Stimulated activated CD8-positive, alpha-beta memory T cell treated with anti-CD3 and anti-CD28 coated beads, Interleukin-15, amount 100 ng/mL, for 4 hours (primary cell): ENCODE results near the gene KLF2.
"Not testable (repeated sequence)": the region's sequence is repeated elsewhere in the genome, so short reads cannot be mapped to it uniquely, and the experiment has no call there.

Source experiments
- DNase-seq, 2 donors: peaks; one replicate each; pipeline ENCODE4 v3.0.0-alpha.2; 2020; ENCODE audit warnings: low read depth in 2 of 2

The KLF2 gene

GRCh38 chr19:16324384-16325160, at the start of gene KLF2:
TSS of gene KLF2 (plus strand) at chr19:16324826. CDS start at chr19:16324924, 98 bp downstream.
- peak; percentile 76 to 83 for DNase-seq

DNA sequence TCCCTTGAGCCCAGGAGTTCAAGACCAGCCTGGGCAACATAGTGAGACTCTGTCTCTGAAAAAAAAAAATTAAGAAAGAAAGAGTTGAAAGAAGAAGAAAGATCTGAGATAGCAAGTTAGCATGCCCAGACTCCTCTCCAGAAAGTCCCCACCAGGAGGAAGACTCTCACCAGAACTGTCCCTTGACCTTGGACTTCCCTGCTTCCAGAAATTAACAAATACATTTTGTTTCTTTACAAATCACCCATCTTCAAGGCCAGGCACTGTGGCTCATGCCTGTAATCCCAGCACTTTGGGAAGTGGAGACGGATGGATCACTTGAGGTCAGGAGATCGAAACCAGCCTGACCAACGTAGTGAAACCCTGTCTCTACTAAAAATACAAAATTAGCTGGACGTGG, 44.3 kb upstream of the KLF2 start:
- no peak for DNase-seq

GRCh38 chr19:16281743-16282142, 42.9 kb upstream of the KLF2 start:
- DNase-seq, result no peak

DNA sequence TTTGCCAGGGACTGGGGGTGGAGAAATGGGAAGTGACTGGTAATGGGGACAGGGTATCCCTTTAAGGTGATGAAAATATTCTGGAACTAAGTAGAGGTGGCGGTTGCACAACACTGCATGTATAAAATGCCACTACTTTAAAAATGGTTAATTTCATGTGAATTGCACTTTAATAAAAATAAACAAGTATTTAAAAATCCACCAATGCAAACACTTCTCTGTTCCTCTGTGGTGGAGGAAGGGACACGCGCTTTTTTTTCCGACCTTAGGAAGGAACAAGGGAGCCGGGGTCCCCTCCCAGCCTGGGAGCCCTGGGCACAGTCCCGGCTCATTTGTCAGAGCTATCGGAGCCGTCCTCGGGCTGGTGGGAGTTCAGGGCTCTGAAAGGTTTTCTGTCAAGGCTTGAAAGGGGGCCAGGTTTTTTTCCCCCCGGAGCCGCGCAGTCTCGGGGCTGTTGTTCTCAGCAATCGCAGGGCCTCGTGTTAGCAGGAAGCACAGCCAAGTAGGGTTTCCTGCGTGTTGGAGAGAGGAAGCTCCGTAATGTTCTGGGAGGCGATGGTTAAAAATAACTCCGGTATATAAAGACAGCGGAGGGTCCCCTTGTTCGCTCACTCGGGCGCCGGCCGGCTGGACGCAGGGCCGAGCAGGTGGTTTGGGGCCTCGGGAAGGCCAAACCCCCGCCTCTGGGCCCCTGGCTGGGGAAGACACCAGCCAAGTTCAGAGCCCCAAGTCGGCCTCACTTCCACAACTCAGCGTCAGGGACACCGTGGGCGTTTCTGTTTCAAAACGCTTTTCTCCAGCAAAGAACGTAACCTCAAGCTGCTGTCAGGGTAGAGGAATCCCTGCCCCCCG, 41.2 kb upstream of the KLF2 start:
- peak; percentile 38 to 50 for DNase-seq

DNA sequence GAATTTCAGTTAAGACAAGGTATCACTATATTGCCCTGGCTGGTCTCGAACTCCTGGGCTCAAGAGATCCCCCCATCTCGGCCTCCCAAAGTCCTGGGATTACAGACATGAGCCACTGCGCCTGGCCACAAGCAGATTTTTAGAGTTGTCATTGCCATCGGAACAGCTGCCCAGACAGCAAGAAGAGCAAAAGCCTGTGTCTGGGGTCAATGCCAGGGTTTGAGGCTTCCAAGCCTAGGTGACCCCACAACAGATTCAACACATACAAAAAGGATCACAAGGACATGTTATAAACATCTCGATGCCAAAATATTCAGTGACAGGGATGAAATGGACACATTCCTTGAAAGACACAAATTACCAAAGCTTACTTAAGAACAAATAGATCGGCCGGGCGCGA, 40.1 kb upstream of the KLF2 start:
- DNase-seq, result no peak

- DNase-seq, result not testable (repeated sequence)
Measured at GRCh38 chr19:16285079-16285478, 39.5 kb upstream of the KLF2 start.

- no peak for DNase-seq
Measured at GRCh38 chr19:16285769-16286498, 38.7 kb upstream of the KLF2 start.

GRCh38 chr19:16288544-16288943, 36.1 kb upstream of the KLF2 start:
- DNase-seq, result no peak

- no peak for DNase-seq
Measured at GRCh38 chr19:16289594-16289993, 35.0 kb upstream of the KLF2 start.

- DNase-seq, result no peak
Measured at GRCh38 chr19:16290692-16291091, 33.9 kb upstream of the KLF2 start.

GRCh38 chr19:16293118-16294091, 31.2 kb upstream of the KLF2 start:
- DNase-seq, result no peak

GRCh38 chr19:16295057-16295456, 29.6 kb upstream of the KLF2 start:
- DNase-seq, result no peak

DNA sequence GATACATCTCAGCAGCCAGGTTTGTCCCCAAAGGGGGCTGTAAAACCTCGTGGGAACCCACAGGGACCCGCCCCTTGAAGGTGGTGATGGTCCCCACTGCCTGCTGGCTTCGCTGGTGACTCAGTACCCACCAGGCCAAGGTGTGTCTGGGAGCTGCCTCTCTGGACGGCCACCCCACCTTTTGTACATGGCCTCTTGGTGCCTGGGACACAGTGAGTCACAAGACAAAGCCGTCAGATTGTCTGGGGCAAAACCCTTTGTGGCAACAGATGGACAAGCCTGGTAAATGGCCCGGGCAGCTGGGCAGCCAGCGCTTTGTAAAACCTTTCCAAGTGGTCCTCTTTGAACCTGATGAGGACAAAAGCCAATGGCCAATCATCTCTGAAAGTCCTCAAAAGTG, 27.9 kb upstream of the KLF2 start:
- DNase-seq, result no peak

GRCh38 chr19:16297575-16298178, 26.9 kb upstream of the KLF2 start:
- no peak for DNase-seq

GRCh38 chr19:16298334-16298733, 26.3 kb upstream of the KLF2 start:
- DNase-seq, result no peak

- no peak for DNase-seq
Measured at GRCh38 chr19:16301999-16302694, 22.5 kb upstream of the KLF2 start.

DNA sequence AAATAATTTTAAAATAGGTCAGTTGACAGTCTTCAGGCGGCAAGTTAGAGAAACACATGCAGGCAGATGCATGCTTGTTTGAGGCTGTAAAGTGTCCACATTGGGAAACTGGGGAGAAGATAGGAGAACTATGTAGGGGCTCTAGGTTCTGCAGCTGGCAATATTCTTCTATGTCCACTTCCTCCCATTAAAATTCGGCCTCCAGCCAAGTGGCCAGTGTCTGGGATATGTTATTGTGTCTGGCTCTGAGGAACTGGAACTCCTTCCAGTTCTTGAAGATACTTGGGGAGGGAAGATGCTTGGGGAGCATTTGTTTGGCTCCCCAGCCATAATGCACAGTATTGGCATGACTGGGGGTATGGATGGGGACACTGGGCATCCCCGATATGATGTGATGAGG, 20.9 kb upstream of the KLF2 start:
- DNase-seq, result no peak

DNA sequence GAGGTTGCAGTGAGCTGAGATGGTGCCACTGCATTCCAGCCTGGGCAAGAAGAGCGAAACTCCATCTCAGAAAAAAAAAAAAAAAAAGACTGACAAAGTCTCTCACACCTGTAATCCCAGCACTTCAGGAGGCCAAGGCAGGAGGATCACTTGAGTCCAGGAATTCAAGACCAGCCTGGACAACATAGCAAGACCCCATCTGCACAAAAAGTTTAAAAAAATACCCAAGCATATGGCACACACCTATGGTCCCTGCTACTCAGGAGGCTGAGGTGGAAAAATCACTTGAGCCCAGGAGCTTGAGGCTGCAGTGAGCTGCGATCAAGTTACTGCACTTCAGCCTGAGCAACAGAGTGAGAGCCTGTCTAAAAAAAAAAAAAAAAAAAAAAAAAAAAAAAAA, 20.1 kb upstream of the KLF2 start:
- not testable (repeated sequence) for DNase-seq

GRCh38 chr19:16305060-16305459, 19.6 kb upstream of the KLF2 start:
- DNase-seq, result not testable (repeated sequence)
